ENCODE results near the gene NR2C2AP.

The NR2C2AP gene

DNA sequence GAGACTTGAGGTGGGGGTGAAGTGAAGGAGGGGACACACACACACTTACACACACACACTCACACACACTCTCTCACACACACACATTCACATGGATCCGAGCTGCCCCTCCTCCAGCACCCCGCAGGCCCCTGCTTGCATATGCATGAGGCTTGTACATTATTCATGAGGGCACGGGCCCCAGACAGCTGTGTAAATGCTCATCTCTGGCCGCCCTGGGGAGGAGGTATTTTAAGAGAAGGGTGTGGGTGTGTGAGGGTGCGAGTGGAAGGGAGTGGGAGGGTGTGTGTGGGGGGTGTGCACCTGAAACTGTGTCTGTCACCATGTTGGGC, 10.9 kb upstream of the NR2C2AP start:
- no peak for DNase-seq

DNA sequence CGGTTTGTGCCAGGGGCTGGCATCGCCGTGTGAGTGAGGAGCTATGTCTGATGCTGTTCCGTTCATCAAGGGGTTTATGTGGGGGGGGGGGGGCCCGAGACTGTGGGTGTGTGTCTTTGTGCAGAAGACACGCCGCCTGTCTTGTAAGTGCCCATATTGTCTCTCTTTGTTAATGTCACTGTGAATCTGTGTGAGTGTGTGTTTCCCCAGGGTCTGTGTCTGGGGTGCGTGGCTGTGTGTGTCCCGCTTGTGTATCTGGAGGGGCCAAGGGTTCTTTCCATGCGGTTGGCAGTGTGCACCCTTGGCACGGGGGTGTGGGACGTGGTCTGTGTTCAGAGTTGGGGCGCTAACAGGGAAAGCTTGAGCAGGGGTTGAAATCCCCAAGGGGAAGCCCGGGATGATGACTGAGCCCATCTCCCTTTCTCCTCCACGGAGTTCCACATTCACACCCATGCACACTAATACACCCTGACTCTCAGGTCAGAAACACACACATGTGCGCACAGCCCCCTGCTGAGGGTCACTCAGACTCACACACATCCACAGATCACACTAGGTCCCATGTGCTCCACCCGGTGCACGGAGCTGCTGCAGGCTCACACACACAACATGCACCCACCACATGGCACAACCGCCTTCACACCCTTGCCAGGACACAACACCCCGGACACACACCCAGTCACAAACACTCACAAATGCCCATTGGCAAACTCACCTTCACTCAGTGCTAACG, 10.4 kb upstream of the NR2C2AP start:
- no peak for DNase-seq

- DNase-seq, result no peak
Observed at GRCh38 chr19:19212916-19213315, 9.7 kb upstream of the NR2C2AP start.

- no peak for DNase-seq
Observed at GRCh38 chr19:19211499-19212420, 8.5 kb upstream of the NR2C2AP start, which contains the start of gene NCAN. NCAN (plus strand) TSS chr19:19211958; CDS start chr19:19216954, 4,996 bp downstream.

DNA sequence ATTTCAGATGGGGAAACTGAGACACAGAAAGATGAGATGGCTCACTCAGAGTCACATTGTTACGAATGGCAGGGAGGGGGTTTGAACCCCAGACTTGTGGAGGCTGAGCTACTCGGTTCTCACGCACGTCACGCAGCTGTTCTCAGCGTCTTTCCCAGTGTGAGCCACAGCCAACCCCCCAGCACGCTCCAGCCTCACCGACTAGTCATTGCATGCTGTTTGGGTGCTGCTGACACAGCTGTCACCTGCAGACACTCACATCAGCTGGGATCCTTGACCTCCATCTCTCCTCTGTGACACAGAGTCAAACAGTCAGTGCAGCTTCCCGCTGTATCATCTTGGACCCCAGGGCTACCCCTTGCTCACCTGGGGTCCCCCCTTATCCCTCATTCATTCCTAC, 6.2 kb upstream of the NR2C2AP start:
- no peak for DNase-seq

GRCh38 chr19:19207637-19208572, 4.7 kb upstream of the NR2C2AP start:
- no peak for DNase-seq

- DNase-seq, result no peak
Observed at GRCh38 chr19:19206938-19207337, 3.7 kb upstream of the NR2C2AP start.

DNA sequence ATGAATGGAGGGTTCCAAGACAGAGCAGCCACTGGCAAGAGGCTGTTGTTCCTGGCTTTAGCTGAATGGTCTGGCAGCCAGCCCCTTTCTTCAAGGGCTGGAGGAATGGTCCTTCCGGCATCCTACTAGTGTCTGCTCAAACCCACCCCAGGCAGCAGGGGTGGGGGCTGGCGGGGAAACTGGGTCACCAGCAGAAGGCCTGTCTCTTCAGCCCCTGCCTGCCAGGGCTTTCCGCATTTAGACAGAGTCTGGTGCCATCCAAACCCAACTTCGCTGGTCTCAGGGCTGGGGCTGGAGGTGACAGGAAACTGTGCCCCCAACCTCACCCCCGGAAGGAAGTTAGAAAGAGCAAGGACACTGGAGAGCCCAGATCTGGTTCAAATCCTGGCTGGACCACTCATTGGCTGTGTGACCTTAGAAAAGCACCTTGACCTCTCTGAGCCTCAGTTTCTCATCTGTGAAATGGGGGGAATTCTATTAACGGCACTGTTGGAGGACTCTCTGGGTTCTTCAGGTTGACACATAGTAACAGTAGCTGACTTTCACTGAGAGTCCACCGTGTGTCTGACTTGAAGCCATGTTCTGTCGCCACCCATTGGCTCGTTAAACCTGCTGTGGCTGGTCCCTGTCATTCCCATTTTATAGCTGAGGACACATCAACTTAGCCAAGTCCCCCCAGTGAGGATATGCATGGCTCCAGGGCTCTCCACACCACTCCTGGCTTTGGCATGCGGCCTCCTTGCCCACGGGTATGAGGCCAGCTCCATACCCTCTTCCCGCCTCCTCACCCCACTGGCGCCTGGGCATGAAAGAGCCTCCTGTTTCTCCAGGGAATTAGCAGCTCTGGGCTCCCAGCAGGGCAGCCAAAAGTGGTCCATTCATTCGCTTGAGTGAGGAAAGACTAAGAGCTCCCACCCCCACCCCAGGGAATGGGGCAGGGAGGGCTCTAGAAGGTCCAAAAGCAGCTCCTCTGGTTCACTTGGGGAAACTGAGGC, 2.5 kb upstream of the NR2C2AP start:
- no peak for DNase-seq

GRCh38 chr19:19204181-19204580, 967 bp upstream of the NR2C2AP start:
- DNase-seq, result no peak

GRCh38 chr19:19202707-19203011, 555 bp downstream of the NR2C2AP start:
- DNase-seq, result no peak

- DNase-seq, result no peak
Observed at GRCh38 chr19:19201697-19202630, 1.2 kb downstream of the NR2C2AP start.

DNA sequence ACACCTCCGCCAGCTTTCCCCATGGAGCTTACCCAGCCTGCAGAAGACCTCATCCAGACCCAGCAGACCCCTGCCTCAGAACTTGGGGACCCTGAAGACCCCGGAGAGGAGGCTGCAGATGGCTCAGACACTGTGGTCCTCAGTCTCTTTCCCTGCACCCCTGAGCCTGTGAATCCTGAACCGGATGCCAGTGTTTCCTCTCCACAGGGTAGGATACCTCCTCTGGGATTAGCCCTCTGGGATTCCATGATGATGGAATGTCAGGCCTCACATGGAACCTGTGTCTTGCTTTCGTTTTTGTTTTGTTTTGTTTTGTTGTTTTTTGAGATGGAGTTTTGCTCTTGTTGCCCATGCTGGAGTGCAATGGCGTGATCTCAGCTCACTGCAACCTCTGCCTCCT, 9.3 kb downstream of the NR2C2AP start:
- DNase-seq, result no peak

- DNase-seq, result no peak
Observed at GRCh38 chr19:19192910-19193423, 10.2 kb downstream of the NR2C2AP start.

DNA sequence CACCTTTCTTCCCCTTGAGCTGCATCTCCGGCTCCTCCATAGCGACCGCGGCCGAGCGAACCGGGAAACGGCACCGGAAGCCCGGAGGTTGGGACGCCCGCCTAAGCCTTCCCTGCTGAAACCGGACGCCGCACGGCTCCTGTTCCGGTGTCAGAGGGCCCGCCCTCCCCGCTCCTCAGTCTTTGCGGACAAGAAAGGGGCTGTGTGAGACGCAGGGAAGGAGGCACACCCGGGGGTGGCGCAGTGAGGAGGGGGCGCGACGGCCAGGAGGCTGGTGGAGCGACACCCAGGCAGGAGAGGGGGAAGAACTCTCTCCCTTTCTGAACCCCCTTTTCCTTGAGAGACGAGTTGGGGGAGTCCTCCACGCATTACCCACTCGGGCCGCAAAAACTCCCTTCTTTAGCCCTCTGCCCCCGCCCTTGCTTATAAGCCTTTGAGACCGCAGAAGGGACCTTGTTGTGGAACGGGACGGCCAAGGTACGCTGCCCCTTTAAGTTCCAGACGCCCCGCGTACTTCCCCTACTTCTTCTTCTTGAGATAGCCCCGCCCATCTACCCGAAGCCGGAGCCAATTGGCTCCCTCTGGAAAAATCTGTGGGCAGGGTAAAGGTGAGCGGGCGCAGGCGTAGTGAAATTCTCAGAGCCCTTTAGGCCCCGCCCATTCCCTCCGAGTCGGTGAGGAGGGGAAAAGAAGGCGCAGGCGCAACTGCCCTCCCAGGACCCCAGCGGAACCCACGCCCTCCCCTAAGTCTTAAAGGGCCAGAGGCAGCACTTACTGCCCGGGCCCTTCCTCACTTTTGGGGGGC, 10.9 kb downstream of the NR2C2AP start, which contains the start of the genes BORCS8 and RFXANK:
Gene BORCS8 (minus strand): TSS at position 75 of the 805 bp plus-strand sequence. CDS start 35 bp downstream, at position 40.
Gene RFXANK (plus strand): TSS at position 181 of the 805 bp plus-strand sequence. CDS start 1,689 bp downstream, outside the sequence.
- peak; percentile 98 for DNase-seq

DNA sequence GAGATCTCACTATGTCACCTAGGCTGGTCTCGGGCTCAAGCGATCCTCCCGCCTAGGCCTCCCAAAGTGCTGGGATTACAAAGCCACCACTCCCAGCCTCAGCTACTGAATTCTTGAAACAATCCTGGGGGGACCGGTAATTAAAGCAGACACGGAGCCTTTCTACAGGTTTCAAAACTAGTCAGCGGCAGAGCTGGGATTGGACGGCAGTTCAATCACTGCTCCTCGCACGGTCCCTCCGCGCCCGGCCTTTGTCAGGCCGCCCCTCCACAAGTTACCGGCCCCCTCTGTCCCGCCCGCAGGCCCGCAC, 11.5 kb downstream of the NR2C2AP start:
- no peak for DNase-seq

- no peak for DNase-seq
Observed at GRCh38 chr19:19186742-19187141, 16.5 kb downstream of the NR2C2AP start.

DNA sequence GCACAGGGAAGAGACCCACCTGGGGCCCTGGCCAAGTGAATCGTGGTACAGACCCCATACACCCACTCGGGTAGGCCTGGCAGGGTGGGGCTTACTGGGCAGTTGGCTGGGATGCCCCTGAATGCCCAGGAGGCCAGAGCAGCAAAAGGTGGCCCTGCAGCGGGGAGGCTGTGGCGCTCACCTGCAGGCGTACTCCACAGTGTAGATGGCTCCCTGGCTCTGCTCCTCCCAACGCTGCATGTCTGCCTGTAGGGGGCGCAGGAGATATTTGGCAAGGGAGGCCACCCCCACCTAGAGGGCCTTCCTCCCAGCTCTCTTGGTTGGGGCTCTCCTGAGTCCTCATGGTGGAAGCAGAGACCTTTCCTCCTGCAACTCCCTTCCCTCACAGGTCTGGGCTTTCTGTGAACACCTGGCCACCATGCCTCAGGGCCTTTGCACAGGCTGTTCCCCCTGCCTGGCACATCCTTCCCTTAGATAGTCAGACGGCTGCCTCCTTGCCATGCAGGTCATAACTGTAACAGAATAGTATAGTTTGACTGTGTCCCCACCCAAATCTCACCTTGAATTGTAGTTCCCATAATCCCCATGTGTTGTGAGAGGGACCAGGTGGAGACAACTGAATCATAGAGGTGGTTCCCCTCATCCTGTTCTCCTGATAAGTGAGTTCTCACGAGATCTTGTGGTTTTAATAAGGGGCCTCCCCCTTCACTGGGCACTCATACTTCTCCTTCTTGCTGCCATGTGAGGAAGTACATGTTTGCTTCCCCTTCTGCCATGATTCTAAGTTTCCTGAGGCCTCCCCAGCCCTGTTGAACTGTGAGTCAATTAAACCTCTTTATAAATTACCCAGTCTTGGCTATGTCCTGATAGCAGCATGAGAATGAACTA, 17.1 kb downstream of the NR2C2AP start:
- peak; percentile 37 for DNase-seq

DNA sequence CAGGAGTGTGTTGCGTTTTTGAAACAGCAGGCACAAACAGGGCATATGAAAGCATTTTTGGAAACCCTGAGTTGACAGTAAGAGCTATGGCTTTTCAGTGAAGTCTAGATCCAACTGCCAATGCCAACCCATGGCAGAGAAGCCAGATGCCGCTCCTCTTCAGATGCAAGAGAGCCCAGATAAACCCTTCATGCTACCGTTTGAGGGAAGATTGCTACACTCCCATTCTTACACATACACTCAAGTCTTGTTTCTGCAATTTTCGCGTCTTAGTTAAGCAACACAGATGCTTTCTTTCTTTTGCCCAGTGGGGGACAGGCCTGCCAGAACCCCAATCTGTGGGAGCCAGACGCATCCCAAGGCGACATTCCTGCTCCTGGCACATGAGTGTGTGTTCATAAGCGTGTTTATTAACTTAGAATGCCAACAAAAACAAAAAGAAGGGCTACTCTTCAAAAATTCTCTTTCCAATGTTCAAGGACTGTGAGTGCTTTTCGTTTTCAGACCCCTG, 21.7 kb downstream of the NR2C2AP start:
- DNase-seq, result no peak
